Measurements from ENCODE around the gene ETV7. TPM values are rescaled to one million over a fixed set of nuclear protein-coding genes. Genes with fewer than 3 reads are reported as not detected.

The ETV7 gene
- total RNA-seq, 1 donor, result 0.73 TPM

GRCh38 chr6:36317623-36318022, 69.8 kb downstream of the ETV7 start:
- Histone ChIP-seq H3K4me1 (ENCODE audit: insufficient read depth, low read length) (peaks cover 8% of the 10 kb centered on the region), H3K9me3 (ENCODE audit: low read depth, low read length) (no peaks in the 10 kb centered on the region), H3K27me3 (ENCODE audit: insufficient read depth, low read length) (no peaks in the 10 kb centered on the region), H3K4me3 (ENCODE audit: low read length) (no peak overlapping the region)

Other genes with a start within 250 kb of the ETV7 start
- gene BRPF3, start 190.9 kb downstream of the ETV7 start, total RNA-seq, result 24.0 TPM
- gene PNPLA1, start 117.6 kb downstream of the ETV7 start, total RNA-seq, result 1.2 TPM
- gene BNIP5, start 50.8 kb downstream of the ETV7 start, total RNA-seq, result not detected
- gene PXT1, start 55.2 kb upstream of the ETV7 start, total RNA-seq, result 0.31 TPM
- 84.8 TPM for gene KCTD20, start 55.3 kb upstream of the ETV7 start, total RNA-seq
- gene STK38, start 159.8 kb upstream of the ETV7 start, total RNA-seq, result 35.3 TPM
- 438 TPM for gene SRSF3, start 206.7 kb upstream of the ETV7 start, total RNA-seq

Measured in mononuclear cell (primary cell).